ENCODE data around the gene RARG.

The RARG gene

DNA sequence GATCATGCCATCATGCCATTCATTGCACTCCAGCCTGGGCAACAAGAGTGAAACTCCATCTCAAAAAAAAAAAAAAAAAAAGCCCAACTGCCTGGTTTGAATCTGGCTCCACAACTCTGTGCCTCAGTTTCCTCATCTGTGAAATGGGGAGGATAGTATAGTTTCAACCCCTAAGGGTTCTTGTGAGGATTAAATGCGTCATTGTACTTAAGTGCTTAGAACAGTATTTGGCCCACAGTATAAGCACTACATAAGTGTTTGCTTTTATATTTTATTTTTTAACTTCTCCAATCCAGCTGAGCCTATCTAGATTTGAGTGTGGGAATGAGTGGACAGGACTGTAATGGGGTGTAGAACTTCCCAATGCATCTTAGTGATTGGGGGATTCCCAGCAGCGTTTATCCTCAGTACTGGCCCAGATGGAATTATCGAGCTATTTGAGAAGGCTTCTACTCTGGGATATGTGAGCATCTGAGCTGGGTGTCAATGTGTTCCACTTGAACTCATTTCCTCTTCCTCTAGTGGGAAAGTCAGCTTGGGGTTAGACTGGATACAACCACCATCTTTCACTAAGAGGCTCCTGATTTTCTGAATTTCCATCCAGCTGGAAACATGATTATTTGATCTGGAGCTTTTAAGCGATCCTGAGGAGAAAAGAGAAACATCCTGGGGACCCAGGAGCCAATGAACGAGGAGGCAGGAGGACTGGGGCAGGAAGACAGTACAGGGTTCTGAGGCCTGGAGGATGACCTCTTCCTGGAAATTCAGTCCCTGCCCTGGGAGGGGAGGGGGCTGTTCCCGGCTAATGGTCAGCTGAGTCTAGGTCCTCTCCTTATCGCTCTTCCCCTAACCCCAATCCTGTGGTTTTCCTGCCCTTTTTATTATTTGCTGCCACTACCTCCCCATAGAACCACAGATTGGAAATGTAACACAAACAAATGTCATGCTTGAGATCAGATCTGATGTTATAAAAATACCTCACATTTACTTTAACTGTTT, 26.8 kb upstream of the RARG start:
- Histone ChIP-seq H3K36me3 (ENCODE audit: control insufficient read depth in 2 of 2, insufficient read depth in 1 of 2, low read length in 2 of 2) (peaks cover 0 to 12% of the 10 kb centered on the region in 2 experiments; a peak in 1 of 3 replicates), H3K4me3 (ENCODE audit: low read depth, low read length) (no peak overlapping the region), H3K4me1 (ENCODE audit: control insufficient read depth, insufficient read depth, low read length) (no peaks in the 10 kb centered on the region), H3K27ac (ENCODE audit: extremely low read depth, low read depth, low read length) (no peak overlapping the region), H3K9me3 (ENCODE audit: control insufficient read depth, insufficient read depth, low read depth, low read length) (no peaks in the 10 kb centered on the region)
- TF ChIP-seq GFI1B (tag by site-specific recombination; IDR thresholded peaks at IDR 0.05) = no peak
- ChIA-PET CTCF (interaction anchor here (0.5 to 0.9 kb wide), 6 partner anchors 14 to 99 kb away, joined by 3 to 4 read pairs (median 3); no protein-coding TSS in a partner anchor), POLR2A (interaction anchor here (1.8 kb wide), 1 partner anchor 10 kb away, joined by 5 read pairs; no protein-coding TSS in a partner anchor)

DNA sequence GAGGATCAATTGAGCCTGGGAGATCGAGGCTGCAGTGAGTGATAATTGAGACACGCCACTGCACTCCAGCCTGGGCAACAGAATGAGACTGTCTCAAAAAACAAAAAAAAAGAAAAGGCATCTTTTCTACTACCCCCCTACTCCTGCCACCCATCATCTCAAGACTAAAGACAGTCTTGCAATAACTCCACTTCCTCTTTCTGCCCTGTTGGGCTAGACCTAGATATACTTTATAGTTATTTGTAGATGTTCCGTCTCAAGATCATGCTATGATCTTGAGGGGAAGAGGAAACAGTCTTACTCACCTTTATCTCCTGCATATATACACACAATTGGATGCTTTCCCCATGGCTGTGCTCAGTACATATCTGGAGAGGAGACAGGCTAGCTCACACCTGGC, 24.0 kb upstream of the RARG start:
- POLR2A ChIA-PET = no interaction called here
- Histone ChIP-seq H3K4me1 (ENCODE audit: control insufficient read depth, insufficient read depth, low read length) (peaks cover 4% of the 10 kb centered on the region; the same call in 1 of the 2 replicates), H3K27ac (ENCODE audit: extremely low read depth, low read depth, low read length) (no peak overlapping the region), H3K36me3 (ENCODE audit: control insufficient read depth in 2 of 2, insufficient read depth in 1 of 2, low read length in 2 of 2) (peaks cover 0 to 22% of the 10 kb centered on the region in 2 experiments; a peak in 1 of 3 replicates), H3K9me3 (ENCODE audit: control insufficient read depth, insufficient read depth, low read depth, low read length) (no peaks in the 10 kb centered on the region), H3K4me3 (ENCODE audit: low read depth, low read length) (no peak overlapping the region)
- CTCF ChIA-PET = interaction anchor here (0.6 kb wide), 1 partner anchor 322 kb away, joined by 3 read pairs; no protein-coding TSS in a partner anchor
- no peak for TF ChIP-seq ZNF560 (tag by site-specific recombination; IDR thresholded peaks at IDR 0.05; ENCODE audit: borderline replicate concordance)
- no peak for TF ChIP-seq ZNF623 (tag by site-specific recombination; IDR thresholded peaks at IDR 0.05)
- TF ChIP-seq ZNF184 (tag by site-specific recombination; IDR thresholded peaks at IDR 0.05) = no peak
- TF ChIP-seq IKZF3 (tag by site-specific recombination; IDR thresholded peaks at IDR 0.05) = no peak
- TF ChIP-seq ZBTB8A (tag by site-specific recombination; IDR thresholded peaks at IDR 0.05) = no peak
- TF ChIP-seq, protein P1, sequence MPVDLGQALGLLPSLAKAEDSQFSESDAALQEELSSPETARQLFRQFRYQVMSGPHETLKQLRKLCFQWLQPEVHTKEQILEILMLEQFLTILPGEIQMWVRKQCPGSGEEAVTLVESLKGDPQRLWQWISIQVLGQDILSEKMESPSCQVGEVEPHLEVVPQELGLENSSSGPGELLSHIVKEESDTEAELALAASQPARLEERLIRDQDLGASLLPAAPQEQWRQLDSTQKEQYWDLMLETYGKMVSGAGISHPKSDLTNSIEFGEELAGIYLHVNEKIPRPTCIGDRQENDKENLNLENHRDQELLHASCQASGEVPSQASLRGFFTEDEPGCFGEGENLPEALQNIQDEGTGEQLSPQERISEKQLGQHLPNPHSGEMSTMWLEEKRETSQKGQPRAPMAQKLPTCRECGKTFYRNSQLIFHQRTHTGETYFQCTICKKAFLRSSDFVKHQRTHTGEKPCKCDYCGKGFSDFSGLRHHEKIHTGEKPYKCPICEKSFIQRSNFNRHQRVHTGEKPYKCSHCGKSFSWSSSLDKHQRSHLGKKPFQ (tag by site-specific recombination; IDR thresholded peaks at IDR 0.05) = no peak
- no peak for TF ChIP-seq ZNF324 (tag by site-specific recombination; IDR thresholded peaks at IDR 0.05)
- no peak for TF ChIP-seq ZNF132 (tag by site-specific recombination; IDR thresholded peaks at IDR 0.05; ENCODE audit: borderline replicate concordance)

DNA sequence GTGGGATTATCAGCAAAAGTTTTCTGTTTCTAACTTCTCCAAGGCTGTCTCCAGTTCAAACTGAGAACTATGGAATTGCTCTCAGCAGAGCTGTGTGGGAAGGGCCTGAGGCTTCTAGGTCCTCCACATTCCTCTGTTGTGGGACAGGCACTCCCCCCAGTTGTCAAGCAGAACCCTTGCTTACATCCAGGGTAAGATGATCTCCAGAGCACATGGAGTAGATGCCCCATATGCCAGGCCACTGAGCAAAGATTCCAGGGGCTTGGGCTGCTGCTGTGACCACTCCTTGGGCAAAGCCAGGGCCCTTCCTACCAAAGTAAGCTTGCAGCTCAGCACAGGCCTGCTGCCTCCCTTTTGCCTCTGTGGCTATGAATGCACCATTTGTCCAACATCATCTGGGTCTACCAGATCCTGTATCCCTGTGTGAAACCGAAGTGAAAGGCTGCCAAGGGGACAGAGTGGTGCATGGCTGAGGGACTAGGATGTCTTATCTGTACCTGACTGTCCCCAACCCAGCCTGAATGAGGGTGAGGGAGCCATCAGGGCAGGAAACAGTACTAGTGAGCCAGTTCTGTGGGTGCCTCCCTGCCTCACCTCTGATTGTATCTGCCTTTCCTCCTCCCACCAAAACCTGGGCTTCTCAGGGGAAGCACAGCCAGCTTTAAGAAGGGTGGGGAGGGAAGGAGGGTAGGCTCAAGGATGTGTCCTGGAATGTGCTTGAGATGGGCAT, 23.0 kb upstream of the RARG start:
- CTCF ChIA-PET = interaction anchor here (0.6 to 4.6 kb wide), 2 partner anchors 26 to 41 kb away, joined by 3 to 53 read pairs; no protein-coding TSS in a partner anchor
- H3K4me1 ChIP-seq (ENCODE audit: control insufficient read depth, insufficient read depth, low read length) = peaks cover 4% of the 10 kb centered on the region; the same call in 1 of the 2 replicates
- no peak overlapping the region for H3K4me3 ChIP-seq (ENCODE audit: low read depth, low read length)
- H3K36me3 ChIP-seq (ENCODE audit: control insufficient read depth in 2 of 2, insufficient read depth in 1 of 2, low read length in 2 of 2) = peaks cover 0 to 22% of the 10 kb centered on the region in 2 experiments; a peak in 1 of 3 replicates
- H3K27ac ChIP-seq (ENCODE audit: extremely low read depth, low read depth, low read length) = no peak overlapping the region
- TF ChIP-seq SP7 (tag by site-specific recombination; IDR thresholded peaks at IDR 0.05) = no peak
- no peak for TF ChIP-seq ZNF837 (tag by site-specific recombination; IDR thresholded peaks at IDR 0.05)
- TF ChIP-seq GLI4 (tag by site-specific recombination; IDR thresholded peaks at IDR 0.05) = no peak
- TF ChIP-seq ZNF670 (tag by site-specific recombination; IDR thresholded peaks at IDR 0.05; ENCODE audit: low read depth) = no peak
- H3K9me3 ChIP-seq (ENCODE audit: control insufficient read depth, insufficient read depth, low read depth, low read length) = no peaks in the 10 kb centered on the region
- POLR2A ChIA-PET = no interaction called here

DNA sequence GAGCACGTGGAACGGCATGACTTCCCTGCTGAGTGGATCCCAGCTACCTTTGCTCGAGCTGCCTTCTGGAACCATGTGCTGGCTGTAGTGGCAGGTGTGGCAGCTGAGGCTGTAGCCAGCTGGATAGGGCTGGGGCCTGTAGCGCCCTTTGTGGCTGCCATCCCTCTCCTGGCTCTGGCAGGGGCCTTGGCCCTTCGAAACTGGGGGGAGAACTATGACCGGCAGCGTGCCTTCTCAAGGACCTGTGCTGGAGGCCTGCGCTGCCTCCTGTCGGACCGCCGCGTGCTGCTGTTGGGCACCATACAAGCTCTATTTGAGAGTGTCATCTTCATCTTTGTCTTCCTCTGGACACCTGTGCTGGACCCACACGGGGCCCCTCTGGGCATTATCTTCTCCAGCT, 21.3 kb upstream of the RARG start:
- H3K4me1 ChIP-seq (ENCODE audit: control insufficient read depth, insufficient read depth, low read length) = peaks cover 4% of the 10 kb centered on the region; the same call in 1 of the 2 replicates
- TF ChIP-seq ZNF785 (tag by site-specific recombination; IDR thresholded peaks at IDR 0.05) (no peak), ZNF791 (tag by site-specific recombination; IDR thresholded peaks at IDR 0.05) (no peak), ZNF169 (tag by site-specific recombination; IDR thresholded peaks at IDR 0.05) (no peak), ZBTB1 (tag by site-specific recombination; IDR thresholded peaks at IDR 0.05) (no peak), ZSCAN16 (tag by site-specific recombination; IDR thresholded peaks at IDR 0.05) (no peak), KLF10 (tag by site-specific recombination; IDR thresholded peaks at IDR 0.05) (no peak), KLF8 (tag by site-specific recombination; IDR thresholded peaks at IDR 0.05) (no peak)
- TF ChIP-seq, protein P2, sequence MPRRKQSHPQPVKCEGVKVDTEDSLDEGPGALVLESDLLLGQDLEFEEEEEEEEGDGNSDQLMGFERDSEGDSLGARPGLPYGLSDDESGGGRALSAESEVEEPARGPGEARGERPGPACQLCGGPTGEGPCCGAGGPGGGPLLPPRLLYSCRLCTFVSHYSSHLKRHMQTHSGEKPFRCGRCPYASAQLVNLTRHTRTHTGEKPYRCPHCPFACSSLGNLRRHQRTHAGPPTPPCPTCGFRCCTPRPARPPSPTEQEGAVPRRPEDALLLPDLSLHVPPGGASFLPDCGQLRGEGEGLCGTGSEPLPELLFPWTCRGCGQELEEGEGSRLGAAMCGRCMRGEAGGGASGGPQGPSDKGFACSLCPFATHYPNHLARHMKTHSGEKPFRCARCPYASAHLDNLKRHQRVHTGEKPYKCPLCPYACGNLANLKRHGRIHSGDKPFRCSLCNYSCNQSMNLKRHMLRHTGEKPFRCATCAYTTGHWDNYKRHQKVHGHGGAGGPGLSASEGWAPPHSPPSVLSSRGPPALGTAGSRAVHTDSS (tag by site-specific recombination; IDR thresholded peaks at IDR 0.05) = 0 out of 2 replicates have a peak, but pooled peaks have one; percentile 20
- no peak overlapping the region for H3K4me3 ChIP-seq (ENCODE audit: low read depth, low read length)
- no peak overlapping the region for H3K27ac ChIP-seq (ENCODE audit: extremely low read depth, low read depth, low read length)
- H3K36me3 ChIP-seq (ENCODE audit: control insufficient read depth in 2 of 2, insufficient read depth in 1 of 2, low read length in 2 of 2) = peaks cover 0 to 22% of the 10 kb centered on the region in 2 experiments; a peak in 1 of 3 replicates
- no peaks in the 10 kb centered on the region for H3K9me3 ChIP-seq (ENCODE audit: control insufficient read depth, insufficient read depth, low read depth, low read length)
- CTCF ChIA-PET = interaction anchor here (1.0 to 4.6 kb wide), 2 partner anchors 15 to 40 kb away, joined by 3 to 53 read pairs; partner anchors contain the start of gene ESPL1
- POLR2A ChIA-PET = interaction anchor here (0.9 kb wide), 1 partner anchor 16 kb away, joined by 3 read pairs; no protein-coding TSS in a partner anchor

Data from HEK293 (cell line).